ENCODE data around the gene FGF4.

Gene FGF4

DNA sequence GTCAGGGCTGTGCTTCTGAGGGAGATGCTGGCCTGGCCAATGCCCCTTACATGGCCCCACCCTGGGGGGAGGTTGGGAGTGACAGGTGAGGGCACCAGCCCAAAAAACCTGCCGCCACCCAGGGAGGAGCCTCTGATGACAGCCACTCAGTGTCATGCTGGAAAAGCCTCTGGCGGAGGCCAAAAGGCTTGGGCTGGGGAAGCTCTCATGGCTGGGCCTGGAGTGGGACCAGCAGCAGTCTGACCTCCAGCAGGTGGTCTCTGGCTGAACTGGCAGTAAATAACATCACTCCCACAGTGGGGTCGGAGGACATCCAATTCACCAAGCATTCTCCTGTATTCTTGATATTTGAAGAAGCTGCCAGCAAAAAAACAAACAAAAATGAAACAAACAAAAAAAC is 24.0 kb upstream of the FGF4 start:
- no peak overlapping the region for H3K27ac ChIP-seq
- TF ChIP-seq, protein P1, sequence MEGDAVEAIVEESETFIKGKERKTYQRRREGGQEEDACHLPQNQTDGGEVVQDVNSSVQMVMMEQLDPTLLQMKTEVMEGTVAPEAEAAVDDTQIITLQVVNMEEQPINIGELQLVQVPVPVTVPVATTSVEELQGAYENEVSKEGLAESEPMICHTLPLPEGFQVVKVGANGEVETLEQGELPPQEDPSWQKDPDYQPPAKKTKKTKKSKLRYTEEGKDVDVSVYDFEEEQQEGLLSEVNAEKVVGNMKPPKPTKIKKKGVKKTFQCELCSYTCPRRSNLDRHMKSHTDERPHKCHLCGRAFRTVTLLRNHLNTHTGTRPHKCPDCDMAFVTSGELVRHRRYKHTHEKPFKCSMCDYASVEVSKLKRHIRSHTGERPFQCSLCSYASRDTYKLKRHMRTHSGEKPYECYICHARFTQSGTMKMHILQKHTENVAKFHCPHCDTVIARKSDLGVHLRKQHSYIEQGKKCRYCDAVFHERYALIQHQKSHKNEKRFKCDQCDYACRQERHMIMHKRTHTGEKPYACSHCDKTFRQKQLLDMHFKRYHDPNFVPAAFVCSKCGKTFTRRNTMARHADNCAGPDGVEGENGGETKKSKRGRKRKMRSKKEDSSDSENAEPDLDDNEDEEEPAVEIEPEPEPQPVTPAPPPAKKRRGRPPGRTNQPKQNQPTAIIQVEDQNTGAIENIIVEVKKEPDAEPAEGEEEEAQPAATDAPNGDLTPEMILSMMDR (conservative IDR thresholded peaks at IDR 0.05): no peak

- no peak overlapping the region for H3K27ac ChIP-seq
- TF ChIP-seq, protein P1 (conservative IDR thresholded peaks at IDR 0.05): no peak
These were observed 22.8 kb upstream of the FGF4 start for GRCh38 chr11:69797737-69798528.

GRCh38 chr11:69797156-69797555 is 22.0 kb upstream of the FGF4 start:
- H3K27ac ChIP-seq: no peak overlapping the region
- TF ChIP-seq, protein P1 (conservative IDR thresholded peaks at IDR 0.05): no peak

- no peak overlapping the region for H3K27ac ChIP-seq
- TF ChIP-seq, protein P1 (conservative IDR thresholded peaks at IDR 0.05): no peak
These were observed 20.9 kb upstream of the FGF4 start for GRCh38 chr11:69796063-69796462.

- TF ChIP-seq, protein P1 (conservative IDR thresholded peaks at IDR 0.05): no peak
- no peak overlapping the region for H3K27ac ChIP-seq
These were observed 16.4 kb upstream of the FGF4 start for GRCh38 chr11:69791276-69792180.

- H3K27ac ChIP-seq: no peak overlapping the region
- TF ChIP-seq, protein P1 (conservative IDR thresholded peaks at IDR 0.05): no peak
These were observed 13.8 kb upstream of the FGF4 start for GRCh38 chr11:69788956-69789355.

DNA sequence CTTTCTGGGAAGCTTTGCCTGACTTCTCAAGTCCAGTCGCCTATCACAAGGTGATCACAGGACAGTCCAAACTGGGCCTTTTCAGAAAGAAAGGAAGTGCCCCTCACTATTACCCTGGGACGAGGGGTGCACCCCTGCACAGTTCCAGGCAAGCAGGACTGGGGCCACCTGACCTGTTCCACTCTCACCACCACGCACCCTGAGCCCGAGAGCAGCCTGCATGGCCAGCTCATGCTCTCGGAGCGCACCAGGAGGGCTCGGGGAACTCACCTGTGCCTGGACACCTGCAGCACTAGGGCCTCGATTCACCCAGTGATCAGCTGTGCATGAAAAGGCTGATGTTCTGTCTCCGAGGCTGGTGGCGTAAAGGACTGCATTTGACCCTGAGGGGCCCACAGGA is 12.8 kb upstream of the FGF4 start:
- TF ChIP-seq, protein P1 (conservative IDR thresholded peaks at IDR 0.05): no peak
- no peak overlapping the region for H3K27ac ChIP-seq

All from VCaP (cell line).